ENCODE data around the gene SH3TC2.
"Not testable (repeated sequence)": the region's sequence is repeated elsewhere in the genome, so short reads cannot be mapped to it uniquely, and the experiment has no call there.

Gene SH3TC2

GRCh38 chr5:149063017-149063687, at the start of gene SH3TC2:
Gene SH3TC2 (minus strand): TSS chr5:149063062. CDS start chr5:149063022, 40 bp downstream.
- DNase-seq (ENCODE audit: low read depth in 3 of 3) = no peak

GRCh38 chr5:149110406-149110805, 47.5 kb upstream of the SH3TC2 start:
- DNase-seq (ENCODE audit: low read depth in 3 of 3) = no peak

DNA sequence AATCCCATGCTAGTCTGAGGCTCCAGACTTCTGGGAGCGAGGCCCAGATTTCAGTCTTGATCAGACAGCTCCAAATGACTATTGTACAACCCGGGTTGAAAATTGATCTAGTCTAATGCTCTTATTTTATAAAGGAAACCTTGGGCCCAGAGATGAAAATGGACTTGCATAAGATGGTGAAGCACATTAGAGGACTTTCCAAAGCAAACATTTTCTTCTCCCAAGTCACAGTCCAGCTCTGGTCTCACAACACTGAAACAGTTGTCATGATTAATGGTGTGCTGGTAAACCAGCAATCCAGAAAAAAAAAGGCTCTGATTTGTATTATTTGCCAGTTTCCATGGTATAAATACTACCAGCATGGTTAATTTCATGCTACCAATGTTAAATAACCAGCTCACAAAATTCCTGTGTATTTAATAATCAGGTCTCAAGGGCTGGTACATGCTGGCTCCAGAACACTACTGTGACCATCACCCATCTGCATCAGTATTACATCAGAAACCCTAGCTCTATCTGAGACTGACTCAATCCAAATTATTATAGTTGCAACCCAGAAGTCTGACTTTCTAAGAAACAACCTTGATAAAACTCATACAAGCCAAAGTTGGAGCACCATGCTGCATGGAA, 45.9 kb upstream of the SH3TC2 start:
- DNase-seq (ENCODE audit: low read depth in 3 of 3) = no peak

DNA sequence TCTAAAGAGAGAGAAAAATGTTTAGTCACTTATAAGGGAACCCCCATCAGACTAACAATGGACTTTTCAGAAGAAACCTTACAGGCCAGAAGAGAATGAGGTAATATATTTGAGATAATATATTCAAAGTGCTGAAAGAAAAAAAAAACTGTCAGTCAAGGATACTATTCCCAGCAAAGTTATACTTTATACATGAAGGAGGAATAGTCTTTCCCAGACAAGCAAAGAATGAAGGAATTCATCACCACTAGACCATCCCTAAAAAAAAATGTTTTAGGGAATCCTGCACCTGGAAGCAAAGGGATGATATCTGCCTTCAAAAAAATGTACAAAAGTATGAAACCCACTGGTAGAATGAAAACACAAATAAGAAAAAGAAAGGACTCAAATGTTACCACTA, 37.5 kb upstream of the SH3TC2 start:
- DNase-seq (ENCODE audit: low read depth in 3 of 3) = no peak

- DNase-seq (ENCODE audit: low read depth in 3 of 3) = no peak
Measured at GRCh38 chr5:149099920-149100319, 37.1 kb upstream of the SH3TC2 start.

GRCh38 chr5:149094996-149095395, 32.1 kb upstream of the SH3TC2 start:
- DNase-seq (ENCODE audit: low read depth in 3 of 3) = no peak

DNA sequence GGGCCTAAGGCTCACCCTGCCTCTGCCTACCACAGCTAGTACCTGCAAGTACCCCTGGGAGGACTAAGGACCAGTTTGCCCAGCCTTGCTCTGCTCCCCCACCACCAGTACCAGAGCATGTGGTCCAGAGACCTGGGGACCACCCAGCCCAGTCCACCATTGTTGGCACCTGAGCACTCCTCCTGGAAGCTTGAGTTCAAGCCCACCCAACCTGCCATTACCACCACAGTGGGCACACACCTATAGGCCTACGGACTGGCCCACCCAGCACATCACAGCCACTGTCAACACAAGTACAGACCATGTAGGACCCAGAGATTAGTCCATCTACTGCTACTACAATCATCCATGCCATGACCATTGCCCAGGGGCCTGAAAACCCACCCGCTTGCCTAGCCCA, 30.8 kb upstream of the SH3TC2 start:
- DNase-seq (ENCODE audit: low read depth in 3 of 3) = no peak

DNA sequence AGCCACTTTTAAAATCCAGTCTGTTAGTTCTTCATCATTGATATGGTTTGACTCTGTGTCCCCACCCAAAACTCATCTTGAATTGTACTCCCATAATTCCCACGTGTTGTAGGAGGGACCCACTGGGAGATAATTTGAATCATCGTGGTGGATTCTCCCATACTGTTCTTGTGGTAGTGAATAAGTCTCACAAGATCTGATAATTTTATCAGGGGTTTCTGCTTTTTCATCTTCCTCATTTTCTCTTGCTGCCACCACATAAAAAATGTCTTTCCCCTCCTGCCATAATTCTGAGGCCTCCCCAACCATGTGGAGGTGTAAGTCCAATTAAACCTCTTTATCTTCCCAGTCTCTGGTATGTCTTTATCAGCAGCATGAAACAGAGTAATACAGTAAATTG, 26.9 kb upstream of the SH3TC2 start:
- no peak for DNase-seq (ENCODE audit: low read depth in 3 of 3)

DNA sequence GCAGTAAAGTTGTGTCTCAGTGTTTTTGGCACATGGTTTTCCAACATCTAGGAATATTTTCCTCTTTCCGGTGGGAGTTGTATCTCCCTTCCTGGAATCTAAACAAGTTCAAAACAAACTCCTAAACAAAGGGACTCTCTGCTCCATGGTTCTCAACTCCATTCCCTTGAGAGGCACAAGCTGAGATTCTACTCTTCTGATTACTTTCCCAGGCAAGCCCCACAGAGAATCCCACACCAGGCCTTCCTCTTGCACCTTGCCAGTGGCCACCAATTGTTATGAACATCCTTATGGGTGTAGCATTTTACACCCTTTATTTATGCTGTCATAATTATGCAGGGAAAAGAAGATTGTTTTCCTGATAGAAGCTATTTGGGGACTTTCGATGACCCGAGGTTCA, 25.8 kb upstream of the SH3TC2 start:
- no peak for DNase-seq (ENCODE audit: low read depth in 3 of 3)

GRCh38 chr5:149083846-149084245, 21.0 kb upstream of the SH3TC2 start:
- no peak for DNase-seq (ENCODE audit: low read depth in 3 of 3)

GRCh38 chr5:149082271-149082670, 19.4 kb upstream of the SH3TC2 start:
- no peak for DNase-seq (ENCODE audit: low read depth in 3 of 3)

GRCh38 chr5:149080294-149080693, 17.4 kb upstream of the SH3TC2 start:
- no peak for DNase-seq (ENCODE audit: low read depth in 3 of 3)

DNA sequence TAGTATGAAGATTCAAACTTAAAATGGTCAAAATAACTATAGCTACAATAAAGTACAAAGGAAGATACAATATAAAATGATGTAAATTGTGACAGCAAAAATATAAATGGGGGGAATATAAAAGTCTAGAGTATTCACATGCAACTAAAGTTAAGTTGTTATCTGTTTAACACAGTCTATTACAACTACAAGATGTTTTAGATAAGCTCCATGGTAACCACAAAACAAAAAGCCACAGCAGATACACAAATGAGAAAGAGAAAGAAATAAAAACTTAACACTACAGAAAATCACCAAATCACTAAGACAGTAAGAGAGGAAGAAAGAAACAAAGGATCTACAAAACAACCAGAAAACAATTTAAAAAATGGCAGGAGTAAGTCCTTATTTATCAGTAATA, 17.0 kb upstream of the SH3TC2 start:
- no peak for DNase-seq (ENCODE audit: low read depth in 3 of 3)

DNA sequence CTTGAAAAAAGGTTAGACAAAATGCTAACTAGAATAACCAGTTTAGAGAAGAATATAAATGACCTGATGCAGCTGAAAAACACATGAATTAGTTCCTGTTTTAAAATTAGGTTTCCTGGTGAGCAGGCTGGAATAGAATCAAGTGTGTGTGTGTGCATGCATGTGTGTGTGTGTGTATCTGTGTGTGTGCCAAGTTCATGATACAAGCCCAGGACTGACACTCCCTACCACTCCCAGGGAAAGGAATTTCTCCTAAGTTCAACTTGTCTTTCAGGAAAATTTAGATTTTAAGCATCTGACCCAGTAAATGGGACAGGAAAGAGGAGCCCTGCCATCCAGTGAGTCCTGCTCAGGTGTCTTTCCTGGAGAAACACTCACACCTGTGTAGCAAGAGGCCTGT, 11.2 kb upstream of the SH3TC2 start:
- DNase-seq (ENCODE audit: low read depth in 3 of 3) = not testable (repeated sequence)

GRCh38 chr5:149073213-149073612, 10.4 kb upstream of the SH3TC2 start:
- no peak for DNase-seq (ENCODE audit: low read depth in 3 of 3)

GRCh38 chr5:149072791-149073190, 9.9 kb upstream of the SH3TC2 start:
- no peak for DNase-seq (ENCODE audit: low read depth in 3 of 3)

DNA sequence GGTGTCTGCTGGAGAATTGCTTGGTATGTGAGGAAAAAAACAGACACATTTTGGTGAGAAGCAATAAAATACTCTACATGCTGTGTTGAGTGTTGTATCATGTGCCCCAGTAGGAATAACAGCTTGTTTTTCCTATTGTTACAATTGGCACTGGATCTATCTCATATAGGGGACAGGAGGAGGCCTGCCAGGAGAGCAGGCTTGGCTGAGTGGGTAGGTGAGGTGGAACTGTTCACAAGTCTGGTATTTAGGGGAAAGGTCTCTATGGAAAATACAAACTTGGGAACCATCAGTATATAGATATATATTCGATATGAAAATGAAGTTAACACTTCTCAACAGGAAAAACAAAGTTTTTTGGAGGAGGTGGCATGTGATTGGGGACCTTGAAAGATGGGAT, 9.5 kb upstream of the SH3TC2 start:
- no peak for DNase-seq (ENCODE audit: low read depth in 3 of 3)

DNA sequence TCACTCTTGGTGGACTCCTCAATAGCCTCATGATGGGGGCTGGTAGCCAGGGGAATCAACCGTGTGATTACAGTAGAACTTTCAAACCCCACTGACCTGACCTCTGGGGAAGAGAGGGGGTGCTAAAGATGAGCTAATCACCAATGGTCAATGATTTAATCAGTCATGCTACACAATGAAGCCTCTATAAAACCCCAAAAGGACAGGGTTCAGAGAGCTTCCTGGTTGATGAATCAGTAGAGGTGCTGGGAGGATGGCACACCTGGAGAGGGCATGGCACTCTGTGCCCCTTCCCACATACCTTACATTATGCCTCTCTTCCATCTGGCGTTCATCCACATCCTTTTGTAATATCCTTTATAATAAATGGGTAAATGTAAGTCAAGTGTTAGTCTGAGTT, 8.9 kb upstream of the SH3TC2 start:
- DNase-seq (ENCODE audit: low read depth in 3 of 3) = no peak

DNA sequence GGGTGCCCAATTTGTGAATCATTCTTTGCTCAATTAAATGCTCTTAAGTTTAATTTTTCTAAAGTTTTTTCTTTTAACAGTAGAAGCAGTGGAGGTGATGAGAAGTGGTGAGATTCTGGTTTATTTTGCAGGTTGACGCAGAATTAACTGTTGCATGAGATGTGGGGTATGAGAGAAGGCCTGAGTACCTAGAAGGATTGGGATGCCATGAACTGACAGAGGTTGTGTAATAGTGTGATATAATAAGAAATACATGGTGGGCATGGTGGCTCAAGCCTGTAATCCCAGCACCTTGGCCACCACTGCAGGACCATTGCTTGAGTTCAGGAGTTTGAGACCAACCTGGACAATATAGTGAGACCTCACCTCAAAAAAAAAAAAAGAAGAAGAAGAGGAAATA, 8.4 kb upstream of the SH3TC2 start:
- DNase-seq (ENCODE audit: low read depth in 3 of 3) = no peak

DNA sequence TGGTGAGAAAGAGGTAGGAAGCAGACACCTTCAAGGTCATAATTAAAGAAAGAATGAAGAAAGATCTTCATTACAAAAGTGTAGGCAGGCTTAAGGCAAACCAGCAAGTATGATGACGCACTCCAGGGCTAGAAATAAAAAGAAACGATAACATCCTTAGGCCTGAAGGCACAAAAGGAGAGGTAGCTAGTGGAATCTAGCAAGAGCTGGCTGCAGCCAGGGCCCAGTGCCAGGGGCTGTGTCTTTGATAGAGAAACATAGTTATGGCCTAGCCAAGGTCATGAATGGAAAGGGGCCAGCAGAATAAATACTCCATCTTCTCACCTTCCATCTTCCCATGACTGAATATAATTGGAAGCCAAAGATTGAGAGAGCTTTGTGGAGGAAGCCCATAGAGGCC, 6.8 kb upstream of the SH3TC2 start:
- no peak for DNase-seq (ENCODE audit: low read depth in 3 of 3)

DNA sequence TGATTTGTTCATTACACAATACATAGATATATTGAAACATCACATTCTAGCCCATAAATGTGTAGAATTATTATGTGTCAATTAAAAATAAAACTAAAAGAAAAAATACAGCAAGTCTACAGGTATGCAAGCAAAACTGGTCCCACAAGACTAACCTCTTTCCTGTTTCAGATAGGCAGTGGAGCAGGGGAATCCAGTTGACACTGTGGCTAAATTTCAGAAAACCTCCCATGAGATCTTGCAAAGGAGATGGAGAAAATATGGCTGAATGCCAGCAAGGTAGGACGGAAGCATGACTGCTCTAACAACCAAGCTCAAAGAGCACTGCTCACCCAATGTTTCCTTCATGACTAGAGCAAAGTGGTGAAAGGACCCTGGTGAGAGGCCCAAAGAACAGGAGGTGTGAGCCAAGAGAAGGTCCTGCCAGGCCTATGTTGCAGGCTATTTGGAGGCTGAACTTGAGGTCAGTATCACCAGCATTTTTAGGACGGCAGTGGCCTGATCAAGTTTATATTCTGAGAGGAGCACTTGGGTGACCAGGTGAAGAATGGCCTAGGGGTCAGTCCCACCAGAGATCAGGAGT, 1.1 kb upstream of the SH3TC2 start:
- DNase-seq (ENCODE audit: low read depth in 3 of 3) = no peak

- DNase-seq (ENCODE audit: low read depth in 3 of 3) = no peak
Measured at GRCh38 chr5:149062371-149063016, 368 bp downstream of the SH3TC2 start.

DNA sequence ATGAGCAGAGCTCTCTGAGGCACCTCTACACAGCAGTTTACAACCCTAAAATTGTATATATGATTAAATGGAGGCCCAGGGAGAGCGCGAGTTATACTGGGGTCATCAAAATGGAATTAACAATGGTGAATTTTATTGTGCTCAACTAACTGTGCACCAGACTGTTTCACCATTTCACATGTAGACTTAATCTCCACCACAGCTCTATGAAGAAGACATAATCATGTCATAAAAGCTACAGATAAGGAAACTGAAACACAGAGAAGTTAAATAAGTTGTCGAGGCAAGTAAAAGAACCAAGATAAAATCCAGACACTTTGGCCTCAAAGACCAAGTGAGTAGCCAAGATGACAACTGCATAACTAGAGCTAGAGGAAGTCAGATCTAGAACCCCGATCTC, 1.5 kb downstream of the SH3TC2 start:
- no peak for DNase-seq (ENCODE audit: low read depth in 3 of 3)
